Sigmoid colon (tissue), 7 donors: ENCODE measurements around the gene CREB3. TPM values are rescaled to one million over a fixed set of nuclear protein-coding genes. Genes with fewer than 3 reads are reported as not detected.

ENCODE experiments used
- DNase-seq: peaks from one replicate; pipeline ENCODE4 v3.0.0-alpha.2; 2019
- H3K27ac ChIP-seq, 4 donors: fragments of 200-600 bp; sonication (generic); one replicate each; pipeline ENCODE4 v1.5.1; 2016 to 2019; ENCODE audit warnings: mild to moderate bottlenecking in 1 of 4
- H3K27me3 ChIP-seq, 3 donors: fragments of 200-600 bp; sonication (generic); one replicate each; pipeline ENCODE4 v1.5.1; 2019; ENCODE audit warnings: mild to moderate bottlenecking in 1 of 3
- H3K36me3 ChIP-seq, 4 donors: fragments of 200-600 bp; sonication (generic); one replicate each; pipeline ENCODE4 v1.5.1; 2016 to 2019
- H3K4me1 ChIP-seq, 4 donors: fragments of 200-600 bp; sonication (generic); one replicate each; pipeline ENCODE4 v1.5.1; 2017 to 2019
- H3K4me3 ChIP-seq, 4 donors: fragments of 200-600 bp; sonication (generic); one replicate each; pipeline ENCODE4 v1.5.1; 2017 to 2019; ENCODE audit warnings: mild to moderate bottlenecking in 2 of 4, moderate library complexity in 1 of 4
- H3K9me3 ChIP-seq, 4 donors: fragments of 200-600 bp in 3 of 4; sonication (generic) in 3 of 4; one replicate each; pipeline versions ENCODE4 v1.5.1 to v1.6.1; 2013 to 2019
- EP300 ChIP-seq, 4 donors: sonication (generic); formaldehyde crosslinking; IDR thresholded peaks; one replicate each; pipeline ENCODE4 v1.6.1; 2017; ENCODE audit warnings: antibody characterized with exemption in 4 of 4
- POLR2A ChIP-seq, 2 donors: fragments of 450-650 bp; IDR thresholded peaks; one replicate each; pipeline ENCODE4 v1.6.1; 2016; ENCODE audit warnings: antibody characterized with exemption in 2 of 2, mild to moderate bottlenecking in 2 of 2, moderate library complexity in 2 of 2
- POLR2AphosphoS5 ChIP-seq, 4 donors: sonication (generic); formaldehyde crosslinking; IDR thresholded peaks; one replicate each; pipeline ENCODE4 v1.6.1; 2017; ENCODE audit warnings: antibody characterized with exemption in 4 of 4
- WGBS, 2 donors: extraction: QIAGEN DNeasy Blood & Tissue Kit; methylation state at CpG; one replicate each; pipeline ENCODE4 v1.1.7; 2013; 5-methylcytosine and 5-hydroxymethylcytosine counted together
- intact Hi-C: fragments of 100-400 bp; cut with DNase I; formaldehyde crosslinking; loops from one replicate; pipeline ENCODE4 v1.15.1; 2023
- polyA plus RNA-seq, 3 donors: library from polyadenylated mRNA; stranded (reverse); fragments of 200-250 nt; gene quantifications; one replicate each; pipeline ENCODE4 v1.2.3, GENCODE V29; 2013
- total RNA-seq, 4 donors: library from RNA; depleted of rRNA; stranded (reverse); fragments of >200 nt; gene quantifications; one replicate each; pipeline ENCODE4 v1.1.0, GENCODE V29; 2016
- TF ChIP-seq, protein P1 (sequence below), 4 experiments: fragments of 450-650 bp in 3 of 4; fragments of 200-600 bp in 1 of 4; IDR thresholded peaks; one replicate each; pipeline ENCODE4 v1.5.1; 2016 to 2019; ENCODE audit warnings: antibody characterized with exemption in 4 of 4, mild to moderate bottlenecking in 3 of 4, moderate library complexity in 2 of 4
- donor health status: healthy with polysubstance abuse.
- donor health status: Bipolar disorder and iron deficiency.
- donor health status: healthy.

The CREB3 gene
- total and polyA plus RNA-seq, 7 donors, result 31.0 to 82.7 (median 65.9) TPM

DNA sequence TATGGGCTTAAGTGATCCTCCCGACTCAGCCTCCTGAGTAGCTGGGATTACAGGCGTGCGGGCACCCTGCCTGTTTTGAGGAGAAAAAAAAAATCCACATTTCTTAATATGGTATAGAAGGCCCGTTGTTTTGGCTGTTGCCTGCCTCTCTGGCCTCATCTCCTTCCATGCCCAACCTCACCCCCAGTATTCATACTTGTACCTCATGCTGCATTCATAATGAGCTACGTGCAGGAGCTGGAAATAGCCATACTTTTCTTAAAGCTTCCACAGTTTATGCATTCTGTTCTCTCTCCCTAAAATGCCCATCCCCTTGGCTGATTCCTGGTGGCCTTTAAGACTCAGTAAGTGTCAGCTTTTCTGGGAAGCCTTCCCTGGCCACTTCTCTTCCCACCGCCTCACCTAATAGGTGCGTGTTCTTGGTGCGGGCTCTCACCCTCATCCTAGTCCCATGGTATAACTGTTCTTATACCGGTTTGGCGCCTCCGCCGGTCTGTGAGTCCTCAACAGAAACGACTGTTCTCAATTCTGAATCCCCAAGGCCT is 40.6 kb upstream of the CREB3 start:
- peak; percentile 83 for DNase-seq
- peaks cover 0 to 32% (median 12%) of the 10 kb centered on the region in 4 donors for H3K36me3 ChIP-seq
- no peaks in the 10 kb centered on the region for H3K9me3 ChIP-seq
- WGBS, 2 donors, result 85 to 86% methylated on average over 13 of the region's 13 CpGs
- intact Hi-C loops, result no loop called here
- H3K4me3 ChIP-seq, result peak overlapping the region; percentile 88 to 97 (median 94)
- H3K4me1 ChIP-seq, result peaks cover 0 to 50% (median 28%) of the 10 kb centered on the region in 4 donors
- TF ChIP-seq EP300 (IDR thresholded peaks at IDR 0.05) (peak in 3 of 4 donors; percentile 27 to 79 (median 50)), POLR2A (IDR thresholded peaks at IDR 0.05) (no peak), POLR2AphosphoS5 (IDR thresholded peaks at IDR 0.05) (peak in 3 of 4 donors; percentile 11 to 63 (median 57))
- TF ChIP-seq, protein P1, sequence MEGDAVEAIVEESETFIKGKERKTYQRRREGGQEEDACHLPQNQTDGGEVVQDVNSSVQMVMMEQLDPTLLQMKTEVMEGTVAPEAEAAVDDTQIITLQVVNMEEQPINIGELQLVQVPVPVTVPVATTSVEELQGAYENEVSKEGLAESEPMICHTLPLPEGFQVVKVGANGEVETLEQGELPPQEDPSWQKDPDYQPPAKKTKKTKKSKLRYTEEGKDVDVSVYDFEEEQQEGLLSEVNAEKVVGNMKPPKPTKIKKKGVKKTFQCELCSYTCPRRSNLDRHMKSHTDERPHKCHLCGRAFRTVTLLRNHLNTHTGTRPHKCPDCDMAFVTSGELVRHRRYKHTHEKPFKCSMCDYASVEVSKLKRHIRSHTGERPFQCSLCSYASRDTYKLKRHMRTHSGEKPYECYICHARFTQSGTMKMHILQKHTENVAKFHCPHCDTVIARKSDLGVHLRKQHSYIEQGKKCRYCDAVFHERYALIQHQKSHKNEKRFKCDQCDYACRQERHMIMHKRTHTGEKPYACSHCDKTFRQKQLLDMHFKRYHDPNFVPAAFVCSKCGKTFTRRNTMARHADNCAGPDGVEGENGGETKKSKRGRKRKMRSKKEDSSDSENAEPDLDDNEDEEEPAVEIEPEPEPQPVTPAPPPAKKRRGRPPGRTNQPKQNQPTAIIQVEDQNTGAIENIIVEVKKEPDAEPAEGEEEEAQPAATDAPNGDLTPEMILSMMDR (IDR thresholded peaks at IDR 0.05), result peak in 1 of 4 experiments; percentile 9
- peak overlapping the region; percentile 95 to 100 (median 98) for H3K27ac ChIP-seq
- no peaks in the 10 kb centered on the region for H3K27me3 ChIP-seq

DNA sequence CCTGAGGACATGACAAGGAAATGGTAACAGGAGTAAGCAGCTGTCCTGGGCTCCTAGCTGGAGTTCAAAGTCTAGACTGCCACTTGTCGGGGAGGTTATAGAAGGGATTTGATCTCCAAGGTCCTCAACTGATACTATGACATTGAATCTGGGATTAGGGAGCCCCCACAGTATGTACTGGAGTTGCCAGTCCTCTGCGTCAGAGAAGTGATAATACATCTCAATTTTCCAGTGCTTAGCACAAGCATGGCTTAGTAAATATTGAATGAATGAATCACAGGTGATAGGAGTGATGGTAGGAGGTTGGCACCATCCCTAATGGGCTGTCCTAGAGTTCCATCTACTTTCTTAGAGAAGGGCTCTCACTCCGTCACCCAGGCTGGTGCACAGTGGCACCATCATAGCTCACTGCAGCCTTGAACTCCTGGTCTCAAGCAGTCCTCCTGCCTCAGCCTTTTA is 36.5 kb upstream of the CREB3 start:
- WGBS, 2 donors, result 49 to 83% methylated on average over 3 of the region's 3 CpGs
- H3K27me3 ChIP-seq, result no peaks in the 10 kb centered on the region
- H3K9me3 ChIP-seq, result no peaks in the 10 kb centered on the region
- no peak for TF ChIP-seq EP300 (IDR thresholded peaks at IDR 0.05)
- no peak for TF ChIP-seq POLR2A (IDR thresholded peaks at IDR 0.05)
- no peak for TF ChIP-seq POLR2AphosphoS5 (IDR thresholded peaks at IDR 0.05)
- TF ChIP-seq, protein P1 (IDR thresholded peaks at IDR 0.05), result no peak
- H3K4me3 ChIP-seq, result no peak overlapping the region
- peaks cover 0 to 54% (median 36%) of the 10 kb centered on the region in 4 donors for H3K4me1 ChIP-seq
- H3K27ac ChIP-seq, result peak overlapping the region; percentile 95 to 100 (median 98)
- peaks cover 38 to 55% (median 42%) of the 10 kb centered on the region in 4 donors for H3K36me3 ChIP-seq
- intact Hi-C loops, result no loop called here
- DNase-seq, result peak; percentile 52

DNA sequence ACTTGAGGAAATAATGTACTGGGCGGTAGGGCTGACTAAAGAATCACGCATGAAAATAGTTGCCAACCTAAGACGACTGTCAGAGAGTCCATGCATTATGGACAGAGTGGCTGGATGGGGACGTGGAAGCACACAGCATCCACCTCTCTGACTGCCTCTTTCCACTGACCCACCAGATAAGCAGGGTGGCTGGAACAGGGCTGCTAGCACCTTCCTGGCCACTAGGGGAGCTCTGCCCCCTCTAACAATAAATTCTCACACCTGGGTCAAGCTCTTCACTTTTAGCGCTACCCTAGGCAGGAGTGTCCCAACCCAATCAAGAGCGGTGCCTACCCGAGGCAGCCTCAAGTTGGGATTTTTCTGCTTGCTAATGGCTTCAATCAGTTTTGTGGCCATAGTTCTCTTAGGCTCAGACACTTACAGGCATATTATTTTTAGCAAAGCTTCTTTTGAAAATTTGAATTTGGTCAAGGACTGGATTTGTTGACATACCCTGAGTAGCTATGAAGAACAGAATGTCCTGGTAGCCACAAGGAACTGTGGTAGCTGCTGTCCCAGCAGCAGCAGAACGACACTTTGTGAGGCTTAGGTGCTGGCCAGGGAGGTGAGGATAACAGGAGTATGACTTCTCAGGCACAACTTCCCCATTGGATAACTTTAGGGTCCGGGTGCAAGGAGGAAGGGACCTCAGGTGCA is 35.8 kb upstream of the CREB3 start:
- H3K27me3 ChIP-seq, result no peaks in the 10 kb centered on the region
- DNase-seq, result peak; percentile 78
- no peak overlapping the region for H3K4me3 ChIP-seq
- 38 to 49% methylated on average over 9 of the region's 9 CpGs for WGBS, 2 donors
- TF ChIP-seq, protein P1 (IDR thresholded peaks at IDR 0.05), result peak in 3 of 4 experiments; percentile 88 to 95 (median 94)
- TF ChIP-seq POLR2AphosphoS5 (IDR thresholded peaks at IDR 0.05) (peak; percentile 5 to 62 (median 41)), POLR2A (IDR thresholded peaks at IDR 0.05) (no peak), EP300 (IDR thresholded peaks at IDR 0.05) (peak in 3 of 4 donors; percentile 52 to 79 (median 76))
- intact Hi-C loops, result no loop called here
- H3K4me1 ChIP-seq, result peaks cover 0 to 49% (median 32%) of the 10 kb centered on the region in 4 donors
- H3K36me3 ChIP-seq, result peaks cover 45 to 62% (median 49%) of the 10 kb centered on the region in 4 donors
- H3K27ac ChIP-seq, result peak overlapping the region; percentile 95 to 100 (median 98)
- H3K9me3 ChIP-seq, result no peaks in the 10 kb centered on the region

GRCh38 chr9:35697486-35697885 is 35.0 kb upstream of the CREB3 start:
- H3K4me3 ChIP-seq, result no peak overlapping the region
- intact Hi-C loops, result no loop called here
- no peaks in the 10 kb centered on the region for H3K27me3 ChIP-seq
- peak; percentile 62 for DNase-seq
- no peak for TF ChIP-seq EP300 (IDR thresholded peaks at IDR 0.05)
- TF ChIP-seq, protein P1 (IDR thresholded peaks at IDR 0.05), result no peak
- no peak for TF ChIP-seq POLR2AphosphoS5 (IDR thresholded peaks at IDR 0.05)
- TF ChIP-seq POLR2A (IDR thresholded peaks at IDR 0.05), result no peak
- WGBS, 2 donors, result 85 to 87% methylated on average over 14 of the region's 14 CpGs
- H3K27ac ChIP-seq, result peak overlapping the region; percentile 95 to 100 (median 98)
- H3K4me1 ChIP-seq, result peaks cover 0 to 42% (median 24%) of the 10 kb centered on the region in 4 donors
- H3K36me3 ChIP-seq, result peaks cover 53 to 71% (median 57%) of the 10 kb centered on the region in 4 donors
- no peaks in the 10 kb centered on the region for H3K9me3 ChIP-seq
